Right atrium auricular region (tissue), 2 donors: Measurements from ENCODE around the gene MARK1. TPM values are rescaled to one million over a fixed set of nuclear protein-coding genes. Genes with fewer than 3 reads are reported as not detected.

Experiments used
- DNase-seq: peaks from one replicate; pipeline ENCODE4 v3.0.0-alpha.2; 2019; ENCODE audit warnings: low spot score
- H3K27ac ChIP-seq, 2 donors: fragments of 200-600 bp; sonication (generic); 1 replicate in 1 of 2; 2 replicates in 1 of 2; pipeline ENCODE4 v1.5.1; 2016 to 2019
- H3K27me3 ChIP-seq, 2 donors: fragments of 200-600 bp; sonication (generic); one replicate each; pipeline versions ENCODE4 v1.5.1 to v1.6.0; 2017 to 2019
- H3K36me3 ChIP-seq: fragments of 200-600 bp; sonication (generic); one replicate; pipeline ENCODE4 v1.5.1; 2016
- H3K4me1 ChIP-seq, 2 donors: fragments of 200-600 bp; sonication (generic); one replicate each; pipeline versions ENCODE4 v1.5.1 to v1.6.0; 2017 to 2019
- H3K4me3 ChIP-seq, 2 donors: fragments of 200-600 bp; sonication (generic); 1 replicate in 1 of 2; 2 replicates in 1 of 2; pipeline ENCODE4 v1.5.1; 2017 to 2019; ENCODE audit warnings: mild to moderate bottlenecking in 1 of 2, moderate library complexity in 1 of 2
- H3K9me3 ChIP-seq, 2 donors: fragments of 200-600 bp; sonication (generic); one replicate each; pipeline ENCODE4 v1.5.1; 2019
- total RNA-seq, 2 donors: library from RNA; depleted of rRNA; stranded (reverse); fragments of >200 nt; gene quantifications; one replicate each; pipeline ENCODE4 v1.1.0, GENCODE V29; 2016
- TF ChIP-seq, protein P1 (sequence below), 2 donors: fragments of 200-600 bp; sonication (generic); IDR thresholded peaks; one replicate each; pipeline ENCODE4 v1.5.1; 2019; ENCODE audit warnings: antibody characterized with exemption in 2 of 2

MARK1 gene
- total RNA-seq, 2 donors from 2014 or later = 12.5 to 20.0 TPM

DNA sequence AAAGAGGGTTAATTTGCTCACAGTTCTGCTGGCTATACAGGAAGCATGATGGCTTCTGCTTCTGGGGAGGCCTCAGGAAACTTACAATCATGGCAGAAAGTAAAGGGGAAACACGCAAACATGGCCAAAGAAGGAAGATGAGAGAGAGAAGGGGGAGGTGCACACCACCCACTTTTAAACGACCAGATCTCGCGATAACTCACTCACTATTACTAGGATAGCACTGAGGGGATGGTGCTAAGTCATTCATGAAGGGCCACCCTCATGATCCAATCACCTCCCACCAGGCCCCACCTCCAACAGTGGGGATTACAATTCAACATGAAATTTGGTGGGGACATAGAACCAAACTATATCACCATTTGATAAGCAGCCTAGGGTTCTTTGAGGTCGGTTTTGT is 159.9 kb downstream of the MARK1 start:
- TF ChIP-seq, protein P1, sequence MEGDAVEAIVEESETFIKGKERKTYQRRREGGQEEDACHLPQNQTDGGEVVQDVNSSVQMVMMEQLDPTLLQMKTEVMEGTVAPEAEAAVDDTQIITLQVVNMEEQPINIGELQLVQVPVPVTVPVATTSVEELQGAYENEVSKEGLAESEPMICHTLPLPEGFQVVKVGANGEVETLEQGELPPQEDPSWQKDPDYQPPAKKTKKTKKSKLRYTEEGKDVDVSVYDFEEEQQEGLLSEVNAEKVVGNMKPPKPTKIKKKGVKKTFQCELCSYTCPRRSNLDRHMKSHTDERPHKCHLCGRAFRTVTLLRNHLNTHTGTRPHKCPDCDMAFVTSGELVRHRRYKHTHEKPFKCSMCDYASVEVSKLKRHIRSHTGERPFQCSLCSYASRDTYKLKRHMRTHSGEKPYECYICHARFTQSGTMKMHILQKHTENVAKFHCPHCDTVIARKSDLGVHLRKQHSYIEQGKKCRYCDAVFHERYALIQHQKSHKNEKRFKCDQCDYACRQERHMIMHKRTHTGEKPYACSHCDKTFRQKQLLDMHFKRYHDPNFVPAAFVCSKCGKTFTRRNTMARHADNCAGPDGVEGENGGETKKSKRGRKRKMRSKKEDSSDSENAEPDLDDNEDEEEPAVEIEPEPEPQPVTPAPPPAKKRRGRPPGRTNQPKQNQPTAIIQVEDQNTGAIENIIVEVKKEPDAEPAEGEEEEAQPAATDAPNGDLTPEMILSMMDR (IDR thresholded peaks at IDR 0.05) = no peak
- H3K9me3 ChIP-seq = no peaks in the 10 kb centered on the region

DNA sequence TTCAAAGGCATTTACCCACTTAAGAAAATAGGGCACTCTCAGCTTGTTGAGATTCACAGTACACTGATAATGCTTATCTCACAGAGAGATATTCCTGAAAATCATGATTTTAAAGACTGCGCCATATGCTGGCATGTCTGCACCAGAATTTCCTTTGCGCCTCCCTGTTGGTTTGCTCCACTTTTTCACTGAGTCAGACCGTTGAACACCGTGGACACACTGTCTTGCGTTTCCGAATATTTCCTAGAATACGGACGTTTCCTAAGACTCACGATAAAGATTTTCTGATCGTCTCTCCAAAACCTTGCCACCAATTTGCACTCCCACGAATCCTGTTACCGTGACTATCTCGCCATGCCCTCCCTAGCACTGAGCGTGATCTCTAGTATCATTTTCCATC is 161.7 kb downstream of the MARK1 start:
- H3K36me3 ChIP-seq = no peaks in the 10 kb centered on the region
- no peaks in the 10 kb centered on the region for H3K27me3 ChIP-seq
- TF ChIP-seq, protein P1 (IDR thresholded peaks at IDR 0.05) = no peak
- peaks cover 0 to 11% of the 10 kb centered on the region in 2 donors for H3K4me1 ChIP-seq
- H3K4me3 ChIP-seq = peak overlapping the region; percentile 74 to 77
- no peaks in the 10 kb centered on the region for H3K9me3 ChIP-seq
- DNase-seq = no peak
- no peak overlapping the region for H3K27ac ChIP-seq

More for the DNA sequence above, 159.9 kb downstream of the MARK1 start:
- Histone ChIP-seq H3K4me1 (peaks cover 0 to 11% of the 10 kb centered on the region in 2 donors), H3K27me3 (no peaks in the 10 kb centered on the region), H3K4me3 (no peak overlapping the region), H3K36me3 (no peaks in the 10 kb centered on the region), H3K27ac (no peak overlapping the region)
- no peak for DNase-seq

DNA sequence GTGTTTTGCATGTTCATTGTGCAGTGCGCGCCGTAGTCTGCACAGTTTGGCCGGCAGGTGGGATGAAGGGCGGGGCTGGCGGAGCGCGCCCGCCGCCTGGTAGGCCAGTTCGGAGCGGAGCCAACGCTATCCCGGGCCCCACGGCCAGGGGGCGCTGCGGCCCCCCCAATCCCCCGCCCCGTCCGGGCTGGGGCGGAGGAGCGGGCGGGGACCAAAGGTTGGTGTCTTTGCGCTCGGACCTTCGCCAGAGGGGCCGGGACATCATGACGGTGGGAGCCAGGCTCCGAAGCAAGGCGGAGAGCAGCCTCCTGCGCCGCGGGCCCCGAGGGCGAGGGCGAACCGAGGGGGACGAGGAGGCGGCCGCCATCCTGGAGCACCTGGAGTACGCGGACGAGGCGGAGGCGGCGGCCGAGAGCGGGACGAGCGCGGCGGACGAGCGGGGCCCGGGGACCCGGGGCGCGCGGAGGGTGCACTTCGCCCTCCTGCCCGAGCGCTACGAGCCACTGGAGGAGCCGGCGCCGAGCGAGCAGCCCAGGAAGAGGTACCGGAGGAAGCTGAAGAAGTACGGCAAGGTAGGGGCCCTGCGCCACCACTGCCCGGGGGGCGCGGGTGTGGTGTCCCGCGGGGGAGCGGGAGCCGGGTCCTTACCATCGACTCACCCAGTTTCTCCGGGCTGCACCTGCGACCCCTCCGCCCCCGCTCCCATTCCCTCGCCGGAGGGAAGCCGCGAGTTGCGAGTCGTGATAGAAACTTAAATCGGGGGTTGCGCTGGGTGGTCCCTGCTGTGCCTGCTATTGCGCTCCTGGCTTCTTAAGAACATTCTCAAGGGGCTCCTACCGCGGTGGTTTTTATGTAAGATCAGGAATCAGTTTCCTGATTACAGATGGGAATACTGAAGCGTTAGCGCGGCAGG is 162.5 kb downstream of the MARK1 start, which contains the start of gene C1orf115:
Gene C1orf115, plus strand, starts transcription at position 224 of the 913 bp plus-strand sequence. Its CDS starts 40 bp downstream, at position 264.
- no peaks in the 10 kb centered on the region for H3K36me3 ChIP-seq
- H3K27me3 ChIP-seq = no peaks in the 10 kb centered on the region
- H3K27ac ChIP-seq = peak within 1 kb of the TSS; percentile 72 to 77
- no peaks in the 10 kb centered on the region for H3K9me3 ChIP-seq
- H3K4me3 ChIP-seq = peak within 1 kb of the TSS; percentile 74 to 77
- peak; percentile 74 for DNase-seq
- peaks cover 0 to 11% of the 10 kb centered on the region in 2 donors for H3K4me1 ChIP-seq
- TF ChIP-seq, protein P1 (IDR thresholded peaks at IDR 0.05) = peak; percentile 98 to 99

DNA sequence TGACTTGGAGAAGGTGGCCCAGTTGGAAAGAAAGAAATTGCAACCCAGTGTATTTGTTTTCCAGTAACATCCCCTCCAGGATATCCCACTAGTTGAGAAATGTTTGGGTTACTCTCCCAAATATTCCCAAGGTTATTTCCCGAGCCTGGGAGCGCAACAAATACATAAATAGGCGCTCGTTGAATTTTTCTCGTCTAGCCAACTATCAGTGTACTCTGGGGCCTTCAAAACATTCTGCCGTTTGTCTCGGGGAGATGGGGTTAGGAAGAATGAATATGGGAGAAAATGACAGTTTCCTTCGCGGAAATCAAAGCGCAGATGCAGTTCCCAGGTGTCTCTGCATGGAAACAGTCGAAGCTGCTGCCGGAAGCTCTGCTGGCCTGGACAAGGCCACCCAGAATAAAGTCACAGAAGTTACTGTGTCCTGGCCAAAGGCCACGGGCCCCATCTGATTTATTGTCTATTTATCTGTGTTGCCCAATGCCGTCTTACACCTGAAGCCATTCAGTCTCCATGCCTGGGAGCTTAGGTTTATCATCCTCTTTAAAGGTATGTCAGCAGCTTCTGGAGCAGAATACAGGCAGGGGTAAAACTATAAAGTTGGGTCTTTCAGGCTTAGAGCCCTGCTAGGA is 163.2 kb downstream of the MARK1 start:
- H3K27ac ChIP-seq = no peak overlapping the region

DNA sequence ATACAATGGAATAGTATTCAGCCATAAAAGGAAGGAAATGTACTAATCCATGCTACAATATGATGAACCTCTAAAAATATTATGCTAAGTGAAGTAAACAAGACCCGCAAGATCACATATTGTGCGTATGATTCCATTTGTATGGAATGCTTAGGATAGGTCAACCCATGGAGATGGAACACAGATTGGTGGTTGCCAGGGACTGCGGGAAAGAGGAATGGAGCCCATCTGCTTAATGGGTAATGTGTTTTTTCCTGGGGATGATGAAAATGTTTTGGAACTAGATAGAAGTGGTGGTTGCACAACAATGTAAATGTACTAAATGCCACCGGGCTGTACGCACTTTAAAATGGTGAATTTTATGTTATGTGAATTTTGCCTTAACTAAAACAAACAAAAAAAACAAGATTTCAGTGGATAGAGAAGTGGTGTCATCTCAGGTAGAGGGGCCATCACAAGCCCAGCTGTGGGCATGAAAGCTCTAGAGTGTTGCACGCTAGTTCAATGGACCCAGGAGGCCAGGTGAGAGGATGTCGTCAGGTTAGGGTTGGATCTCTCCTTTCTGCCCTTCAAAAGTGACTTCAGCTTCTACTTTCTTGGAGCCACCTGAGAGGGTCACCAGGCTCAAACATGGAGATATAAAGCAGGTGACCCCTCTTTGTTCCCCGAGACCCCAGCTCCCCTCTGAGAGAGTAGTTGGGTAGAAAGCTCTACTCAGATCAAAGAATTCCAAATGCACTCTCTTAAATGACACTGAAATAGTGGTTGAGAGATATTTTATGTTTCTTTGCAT is 164.7 kb downstream of the MARK1 start:
- Histone ChIP-seq H3K27me3 (no peaks in the 10 kb centered on the region), H3K4me1 (peaks cover 0 to 11% of the 10 kb centered on the region in 2 donors), H3K9me3 (no peaks in the 10 kb centered on the region), H3K4me3 (no peak overlapping the region), H3K36me3 (peaks cover 3% of the 10 kb centered on the region), H3K27ac (no peak overlapping the region)
- DNase-seq = no peak
- TF ChIP-seq, protein P1 (IDR thresholded peaks at IDR 0.05) = no peak

More for the DNA sequence above, 163.2 kb downstream of the MARK1 start:
- Histone ChIP-seq H3K9me3 (no peaks in the 10 kb centered on the region), H3K4me1 (peaks cover 0 to 11% of the 10 kb centered on the region in 2 donors), H3K36me3 (no peaks in the 10 kb centered on the region), H3K27me3 (no peaks in the 10 kb centered on the region), H3K4me3 (peak overlapping the region; percentile 74 to 77)
- TF ChIP-seq, protein P1 (IDR thresholded peaks at IDR 0.05) = no peak
- no peak for DNase-seq
